HepG2 (cell line): ENCODE measurements around the gene MROH2A. TPM values are rescaled to one million over a fixed set of nuclear protein-coding genes. Genes with fewer than 3 reads are reported as not detected.
A peak's percentile ranks its signal among the peaks of the same experiment; 100 is the strongest.

Experiments used
- CHCHD3 ChIP-seq: sonication (generic); formaldehyde crosslinking; IDR thresholded peaks from 2 replicates; pipeline ENCODE4 v1.8.0; 2022; ENCODE audit warnings: mild to moderate bottlenecking, missing genetic modification reagents, moderate library complexity
- FIP1L1 ChIP-seq: fragments of 200-400 bp; formaldehyde crosslinking; IDR thresholded peaks from 2 replicates; pipeline ENCODE4 v1.6.1; 2018; ENCODE audit warnings: low read depth, mild to moderate bottlenecking, low read length, moderate library complexity, borderline replicate concordance; ENCODE audit not compliant: insufficient read depth
- HOMEZ ChIP-seq: IDR thresholded peaks from 2 replicates; pipeline ENCODE4 v1.6.1; 2016; ENCODE audit warnings: low read depth
- MEF2D ChIP-seq: sonication (generic); formaldehyde crosslinking; IDR thresholded peaks from 2 replicates; pipeline ENCODE4 v1.5.1; 2020; ENCODE audit warnings: mild to moderate bottlenecking, missing genetic modification reagents
- NFKB2 ChIP-seq: sonication (generic); formaldehyde crosslinking; IDR thresholded peaks from 2 replicates; pipeline ENCODE4 v1.4.0; 2020; ENCODE audit warnings: missing genetic modification reagents, borderline replicate concordance
- PAXIP1 ChIP-seq: sonication (generic); formaldehyde crosslinking; conservative IDR thresholded peaks from 2 replicates; pipeline ENCODE4 v1.4.0; 2020; ENCODE audit warnings: mild to moderate bottlenecking, missing genetic modification reagents, moderate library complexity
- TOE1 ChIP-seq: sonication (generic); formaldehyde crosslinking; IDR thresholded peaks from 2 replicates; pipeline ENCODE4 v1.4.0; 2020; ENCODE audit warnings: mild to moderate bottlenecking, missing genetic modification reagents
- ZNF318 ChIP-seq: sonication (generic); formaldehyde crosslinking; IDR thresholded peaks from 2 replicates; pipeline ENCODE4 v1.4.0; 2020; ENCODE audit warnings: mild to moderate bottlenecking, missing genetic modification reagents
- ZNF678 ChIP-seq: sonication (generic); formaldehyde crosslinking; IDR thresholded peaks from 2 replicates; pipeline ENCODE4 v1.4.0; 2020; ENCODE audit warnings: mild to moderate bottlenecking, missing genetic modification reagents
- ZNF703 ChIP-seq: sonication (generic); formaldehyde crosslinking; IDR thresholded peaks from 2 replicates; pipeline ENCODE4 v1.5.1; 2020; ENCODE audit warnings: missing genetic modification reagents, mild to moderate bottlenecking, moderate library complexity, borderline replicate concordance
- ZNF749 ChIP-seq: sonication (generic); formaldehyde crosslinking; IDR thresholded peaks from 2 replicates; pipeline ENCODE4 v1.8.0; 2022; ENCODE audit warnings: mild to moderate bottlenecking, missing genetic modification reagents, moderate library complexity, borderline replicate concordance
- polyA plus RNA-seq, 8 experiments: library from polyadenylated mRNA; depleted of rRNA in 3 of 8; stranded (reverse) in 7 of 8; unstranded in 1 of 8; fragments of >200 nt; fragmentation: Illumina TruSeq in 4 of 8; extraction: Trizol in 4 of 8; gene quantifications; 2 replicates each; pipeline versions ENCODE4 v1.2.1 to v1.2.3, GENCODE V29; 2011 to 2016; ENCODE audit warnings: low read depth in 4 of 8, missing spikeins in 1 of 8, mixed read lengths in 1 of 8; ENCODE audit not compliant: insufficient read depth in 1 of 8
- total RNA-seq, 5 experiments: library from RNA; depleted of rRNA; stranded (reverse); fragments of >200 nt; fragmentation: Illumina TruSeq; extraction: Trizol; gene quantifications; 2 replicates each; pipeline ENCODE4 v1.2.3, GENCODE V29; 2016; ENCODE audit warnings: low read depth in 1 of 5

Gene MROH2A
- total and polyA plus RNA-seq, 2 of the 13 experiments (the other 11 are each of a cell fraction or from before 2014, with no cell fraction given) = 0.03 to 0.04 TPM

- no peak for TF ChIP-seq ZNF318 (CRISPR knock-in tag)
- TF ChIP-seq HOMEZ = peak; percentile 81; the same call in 1 of the 2 replicates
- 0 out of 2 replicates have a peak, but pooled peaks have one; percentile 33 for TF ChIP-seq CHCHD3 (CRISPR knock-in tag)
- TF ChIP-seq ZNF749 (CRISPR knock-in tag) = no peak
- TF ChIP-seq PAXIP1 (CRISPR knock-in tag) = peak; percentile 97
- peak; percentile 99 for TF ChIP-seq ZNF703 (CRISPR knock-in tag)
- no peak for TF ChIP-seq FIP1L1
- no peak for TF ChIP-seq ZNF678
- TF ChIP-seq NFKB2 = no peak
- TF ChIP-seq TOE1 (CRISPR knock-in tag) = no peak
- peak; percentile 93 for TF ChIP-seq MEF2D (CRISPR knock-in tag)
These were observed 21.6 kb upstream of the MROH2A start (continued) for GRCh38 chr2:233756429-233757081.
